ENCODE measurements around the gene FGD5. TPM values are rescaled to one million over a fixed set of nuclear protein-coding genes. Genes with fewer than 3 reads are reported as not detected.

The FGD5 gene
- polyA plus RNA-seq, 1 of the 3 experiments (the other 2 are of a cell fraction), result not detected

- Histone ChIP-seq H2AFZ (ENCODE audit: low read depth) (no peak overlapping the region), H3K79me2 (ENCODE audit: insufficient read depth) (no peaks in the 10 kb centered on the region), H4K20me1 (ENCODE audit: insufficient read depth) (no peaks in the 10 kb centered on the region), H3K4me2 (no peak overlapping the region), H3F3A (replicated peaks; ENCODE audit: insufficient read depth) (no peaks in the 10 kb centered on the region), H3K9me2 (no peaks in the 10 kb centered on the region), H3K27me3 (ENCODE audit: insufficient read depth) (no peaks in the 10 kb centered on the region), H3K4me3 (ENCODE audit: low read depth in 2 of 2, low read length in 1 of 2) (no peak overlapping the region), H3K36me3 (replicated peaks in 1 of 2; ENCODE audit: control insufficient read depth in 1 of 2, insufficient read depth in 2 of 2, low read length in 1 of 2) (no peaks in the 10 kb centered on the region), H3K9me3 (no peaks in the 10 kb centered on the region), H3K9ac (no peak overlapping the region), H3K27ac (ENCODE audit: low read depth in 2 of 2, low read length in 1 of 2) (no peak overlapping the region), H3K4me1 (ENCODE audit: control insufficient read depth in 1 of 2, insufficient read depth in 2 of 2, low read depth in 1 of 2, low read length in 1 of 2) (peaks cover 0 to 3% of the 10 kb centered on the region in 2 experiments; a peak in 1 of 4 replicates)
- ChIA-PET CTCF (no interaction called here), POLR2A (no interaction called here)
- WGBS (ENCODE audit: low lambda C conversion rate), result 61% methylated on average over 7 of the region's 9 CpGs
- TF ChIP-seq, protein P1, sequence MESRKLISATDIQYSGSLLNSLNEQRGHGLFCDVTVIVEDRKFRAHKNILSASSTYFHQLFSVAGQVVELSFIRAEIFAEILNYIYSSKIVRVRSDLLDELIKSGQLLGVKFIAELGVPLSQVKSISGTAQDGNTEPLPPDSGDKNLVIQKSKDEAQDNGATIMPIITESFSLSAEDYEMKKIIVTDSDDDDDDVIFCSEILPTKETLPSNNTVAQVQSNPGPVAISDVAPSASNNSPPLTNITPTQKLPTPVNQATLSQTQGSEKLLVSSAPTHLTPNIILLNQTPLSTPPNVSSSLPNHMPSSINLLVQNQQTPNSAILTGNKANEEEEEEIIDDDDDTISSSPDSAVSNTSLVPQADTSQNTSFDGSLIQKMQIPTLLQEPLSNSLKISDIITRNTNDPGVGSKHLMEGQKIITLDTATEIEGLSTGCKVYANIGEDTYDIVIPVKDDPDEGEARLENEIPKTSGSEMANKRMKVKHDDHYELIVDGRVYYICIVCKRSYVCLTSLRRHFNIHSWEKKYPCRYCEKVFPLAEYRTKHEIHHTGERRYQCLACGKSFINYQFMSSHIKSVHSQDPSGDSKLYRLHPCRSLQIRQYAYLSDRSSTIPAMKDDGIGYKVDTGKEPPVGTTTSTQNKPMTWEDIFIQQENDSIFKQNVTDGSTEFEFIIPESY (IDR thresholded peaks at IDR 0.05; ENCODE audit: borderline replicate concordance, low read depth), result no peak
- no peak for TF ChIP-seq PBX3 (IDR thresholded peaks at IDR 0.05)
- TF ChIP-seq, protein P2, sequence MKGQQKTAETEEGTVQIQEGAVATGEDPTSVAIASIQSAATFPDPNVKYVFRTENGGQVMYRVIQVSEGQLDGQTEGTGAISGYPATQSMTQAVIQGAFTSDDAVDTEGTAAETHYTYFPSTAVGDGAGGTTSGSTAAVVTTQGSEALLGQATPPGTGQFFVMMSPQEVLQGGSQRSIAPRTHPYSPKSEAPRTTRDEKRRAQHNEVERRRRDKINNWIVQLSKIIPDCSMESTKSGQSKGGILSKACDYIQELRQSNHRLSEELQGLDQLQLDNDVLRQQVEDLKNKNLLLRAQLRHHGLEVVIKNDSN (IDR thresholded peaks at IDR 0.05; ENCODE audit: borderline replicate concordance, low read depth), result no peak
- no peak for DNase-seq
Observed at GRCh38 chr3:14801031-14801430, 17.7 kb upstream of the FGD5 start.

- H3K27ac ChIP-seq (ENCODE audit: low read depth in 2 of 2, low read length in 1 of 2), result no peak overlapping the region
- CTCF ChIA-PET, result interaction anchor here (1.1 to 1.3 kb wide), 2 partner anchors 10 to 120 kb away, joined by 3 to 4 read pairs; no protein-coding TSS in a partner anchor
- no peak overlapping the region for H3K9ac ChIP-seq
- H3K4me2 ChIP-seq, result no peak overlapping the region
- TF ChIP-seq CTCF (IDR thresholded peaks at IDR 0.05), result no peak
- no peak for TF ChIP-seq YY1 (IDR thresholded peaks at IDR 0.05; ENCODE audit: low read depth)
- TF ChIP-seq SIN3A (IDR thresholded peaks at IDR 0.05; ENCODE audit: borderline replicate concordance, low read depth, low read length), result no peak
- TF ChIP-seq EZH2phosphoT487 (IDR thresholded peaks at IDR 0.05; ENCODE audit: borderline replicate concordance, low read depth), result no peak
- TF ChIP-seq RXRA (IDR thresholded peaks at IDR 0.05; ENCODE audit: borderline replicate concordance, low read depth), result no peak
- no peak for TF ChIP-seq MEF2A (IDR thresholded peaks at IDR 0.05; ENCODE audit: borderline replicate concordance, low read depth)
- no peak for TF ChIP-seq RCOR1 (IDR thresholded peaks at IDR 0.05; ENCODE audit: low read length)
- TF ChIP-seq, protein P1 (IDR thresholded peaks at IDR 0.05; ENCODE audit: borderline replicate concordance, low read depth), result no peak
- TF ChIP-seq, protein P2 (IDR thresholded peaks at IDR 0.05; ENCODE audit: borderline replicate concordance, low read depth), result no peak
- no peak for TF ChIP-seq NFIC (IDR thresholded peaks at IDR 0.05; ENCODE audit: borderline replicate concordance)
- no peaks in the 10 kb centered on the region for H3K9me3 ChIP-seq
- H3K27me3 ChIP-seq (ENCODE audit: insufficient read depth), result no peaks in the 10 kb centered on the region
- H3K79me2 ChIP-seq (ENCODE audit: insufficient read depth), result no peaks in the 10 kb centered on the region
- no peaks in the 10 kb centered on the region for H3K36me3 ChIP-seq (replicated peaks in 1 of 2; ENCODE audit: control insufficient read depth in 1 of 2, insufficient read depth in 2 of 2, low read length in 1 of 2)
- H3K9me2 ChIP-seq, result no peaks in the 10 kb centered on the region
- H4K20me1 ChIP-seq (ENCODE audit: insufficient read depth), result no peaks in the 10 kb centered on the region
- H2AFZ ChIP-seq (ENCODE audit: low read depth), result no peak overlapping the region
- H3K4me1 ChIP-seq (ENCODE audit: control insufficient read depth in 1 of 2, insufficient read depth in 2 of 2, low read depth in 1 of 2, low read length in 1 of 2), result peaks cover 0 to 3% of the 10 kb centered on the region in 2 experiments; a peak in 1 of 4 replicates
- no peaks in the 10 kb centered on the region for H3F3A ChIP-seq (replicated peaks; ENCODE audit: insufficient read depth)
- POLR2A ChIA-PET, result no interaction called here
- 52% methylated on average over 9 of the region's 10 CpGs for WGBS (ENCODE audit: low lambda C conversion rate)
- H3K4me3 ChIP-seq (ENCODE audit: low read depth in 2 of 2, low read length in 1 of 2), result no peak overlapping the region
- no peak for DNase-seq
Observed at GRCh38 chr3:14801668-14802380, 16.9 kb upstream of the FGD5 start.

All from SK-N-SH (cell line).